RWPE2 (cell line): ENCODE measurements around the gene PCDHB15.
"Not testable (repeated sequence)": the region's sequence is repeated elsewhere in the genome, so short reads cannot be mapped to it uniquely, and the experiment has no call there.

ENCODE experiments used
- ATAC-seq: fragments of 200-7000 bp; cut with Tn5 transposase; 3 replicates; pipeline ENCODE4 v1.9.1; 2021; ENCODE audit warnings: low read depth
- DNase-seq: peaks from one replicate; pipeline ENCODE4 v3.0.0-alpha.2; 2020; ENCODE audit warnings: low spot score
- H3K27ac ChIP-seq: fragments of 450-650 bp; 2 replicates; pipeline ENCODE4 v1.5.1; 2017; ENCODE audit warnings: mild to moderate bottlenecking; ENCODE audit not compliant: poor library complexity, severe bottlenecking
- H3K27me3 ChIP-seq: fragments of 250-450 bp; sonication (Bioruptor Pico); 2 replicates; pipeline ENCODE4 v1.5.1; 2021; ENCODE audit warnings: mild to moderate bottlenecking, moderate library complexity; ENCODE audit not compliant: insufficient read depth, poor library complexity, severe bottlenecking
- H3K36me3 ChIP-seq: fragments of 250-450 bp; sonication (Bioruptor Pico); 2 replicates; pipeline ENCODE4 v1.5.1; 2020; ENCODE audit warnings: low read depth, mild to moderate bottlenecking, moderate library complexity
- H3K4me1 ChIP-seq: fragments of 250-450 bp; sonication (Bioruptor Pico); 2 replicates; pipeline ENCODE4 v1.5.1; 2021; ENCODE audit warnings: mild to moderate bottlenecking, moderate library complexity; ENCODE audit not compliant: insufficient read depth, poor library complexity, severe bottlenecking
- H3K4me3 ChIP-seq: fragments of 250-450 bp; sonication (Bioruptor Pico); 2 replicates; pipeline ENCODE4 v1.5.1; 2021; ENCODE audit warnings: mild to moderate bottlenecking, moderate library complexity; ENCODE audit not compliant: severe bottlenecking
- H3K9me3 ChIP-seq: fragments of 250-450 bp; sonication (Bioruptor Pico); 2 replicates; pipeline ENCODE4 v1.5.1; 2021; ENCODE audit warnings: mild to moderate bottlenecking, moderate library complexity; ENCODE audit not compliant: severe bottlenecking
- CTCF ChIP-seq: fragments of 450-650 bp; IDR thresholded peaks from one replicate; pipeline ENCODE4 v1.5.1; 2017; ENCODE audit warnings: mild to moderate bottlenecking, moderate library complexity; ENCODE audit not compliant: poor library complexity, severe bottlenecking

Gene PCDHB15

GRCh38 chr5:141241496-141241895 lies 3.7 kb upstream of the PCDHB15 start:
- no peak overlapping the region for H3K27ac ChIP-seq
- no peaks in the 10 kb centered on the region for H3K4me1 ChIP-seq
- TF ChIP-seq CTCF: no peak
- no peak overlapping the region for H3K4me3 ChIP-seq
- no peaks in the 10 kb centered on the region for H3K36me3 ChIP-seq
- no peak for ATAC-seq
- peaks cover 20% of the 10 kb centered on the region for H3K9me3 ChIP-seq
- no peak for DNase-seq
- H3K27me3 ChIP-seq: peaks cover 15% of the 10 kb centered on the region

- DNase-seq, H3K27ac ChIP-seq, H3K36me3 ChIP-seq, ATAC-seq, H3K4me3 ChIP-seq, H3K27me3 ChIP-seq, H3K4me1 ChIP-seq: not testable (repeated sequence)
- peaks cover 24% of the 10 kb centered on the region for H3K9me3 ChIP-seq
Measured at GRCh38 chr5:141246971-141247370, 1.8 kb downstream of the PCDHB15 start.

GRCh38 chr5:141247434-141247833 lies 2.2 kb downstream of the PCDHB15 start:
- peaks cover 28% of the 10 kb centered on the region for H3K9me3 ChIP-seq
- H3K4me3 ChIP-seq, H3K36me3 ChIP-seq, H3K4me1 ChIP-seq, H3K27me3 ChIP-seq, H3K27ac ChIP-seq, DNase-seq, ATAC-seq: not testable (repeated sequence)

GRCh38 chr5:141250576-141250975 lies 5.4 kb downstream of the PCDHB15 start:
- H3K36me3 ChIP-seq: no peaks in the 10 kb centered on the region
- ATAC-seq (no peak), DNase-seq (no peak)

GRCh38 chr5:141258464-141258863 lies 13.3 kb downstream of the PCDHB15 start:
- no peak overlapping the region for H3K4me3 ChIP-seq
- DNase-seq (no peak), ATAC-seq (no peak)
- H3K27ac ChIP-seq: no peak overlapping the region
- no peak for TF ChIP-seq CTCF
- H3K9me3 ChIP-seq: peaks cover 59% of the 10 kb centered on the region
- H3K36me3 ChIP-seq: no peaks in the 10 kb centered on the region
- H3K27me3 ChIP-seq: no peaks in the 10 kb centered on the region
- no peaks in the 10 kb centered on the region for H3K4me1 ChIP-seq

More at GRCh38 chr5:141250576-141250975, 5.4 kb downstream of the PCDHB15 start:
- no peaks in the 10 kb centered on the region for H3K4me1 ChIP-seq
- H3K27ac ChIP-seq: no peak overlapping the region
- H3K4me3 ChIP-seq: no peak overlapping the region
- H3K27me3 ChIP-seq: no peaks in the 10 kb centered on the region
- no peak for TF ChIP-seq CTCF
- H3K9me3 ChIP-seq: peaks cover 35% of the 10 kb centered on the region

GRCh38 chr5:141258948-141259347 lies 13.8 kb downstream of the PCDHB15 start:
- Histone ChIP-seq H3K27me3 (no peaks in the 10 kb centered on the region), H3K36me3 (no peaks in the 10 kb centered on the region), H3K9me3 (peaks cover 61% of the 10 kb centered on the region), H3K4me1 (no peaks in the 10 kb centered on the region), H3K27ac (no peak overlapping the region), H3K4me3 (no peak overlapping the region)
- DNase-seq (no peak), ATAC-seq (no peak)
- TF ChIP-seq CTCF: no peak
